GM12891 (cell line): Measurements from ENCODE around the gene DUSP2.
"Not testable (repeated sequence)": the region's sequence is repeated elsewhere in the genome, so short reads cannot be mapped to it uniquely, and the experiment has no call there.

Experiments used
- DNase-seq: peaks from one replicate; pipeline ENCODE4 v3.0.0; 2011; ENCODE audit warnings: low spot score; ENCODE audit not compliant: insufficient read length
- FAIRE-seq: peaks from 2 replicates; lab custom pipeline; 2011; peaks lifted over from hg19 to GRCh38; lab: Jason Lieb, UNC
- PAX5 ChIP-seq: IDR thresholded peaks from 2 replicates; pipeline ENCODE4 v1.6.1; 2011; ENCODE audit warnings: low read length, moderate library complexity, mild to moderate bottlenecking; ENCODE audit not compliant: insufficient read depth, severe bottlenecking
- POLR2A ChIP-seq: IDR thresholded peaks from 2 replicates; pipeline ENCODE4 v1.6.1; 2011; ENCODE audit warnings: low read depth, low read length, control low read depth
- POLR2AphosphoS5 ChIP-seq: IDR thresholded peaks from 2 replicates; pipeline ENCODE4 v1.6.1; 2011; ENCODE audit warnings: low read depth, low read length, control low read depth
- POU2F2 ChIP-seq: IDR thresholded peaks from 2 replicates; pipeline ENCODE4 v1.6.1; 2011; ENCODE audit warnings: low read depth, mild to moderate bottlenecking, control low read depth, low read length, moderate library complexity
- SPI1 ChIP-seq: IDR thresholded peaks from 2 replicates; pipeline ENCODE4 v1.6.1; 2011; ENCODE audit warnings: low read depth, low read length, control low read depth
- TAF1 ChIP-seq: IDR thresholded peaks from 2 replicates; pipeline ENCODE4 v1.6.1; 2011; ENCODE audit warnings: low read depth, low read length, control low read depth

Gene DUSP2

GRCh38 chr2:96163415-96163767 is 18.2 kb upstream of the DUSP2 start:
- DNase-seq (no peak), FAIRE-seq (no peak)
- TF ChIP-seq POU2F2 (no peak), PAX5 (no peak), POLR2AphosphoS5 (no peak), SPI1 (no peak), TAF1 (no peak)

- TF ChIP-seq SPI1 (no peak), TAF1 (no peak), POLR2AphosphoS5 (no peak), POU2F2 (no peak), POLR2A (no peak), PAX5 (no peak)
- peak; percentile 84 for FAIRE-seq
- no peak for DNase-seq
Observed at GRCh38 chr2:96161898-96162297, 16.7 kb upstream of the DUSP2 start.

DNA sequence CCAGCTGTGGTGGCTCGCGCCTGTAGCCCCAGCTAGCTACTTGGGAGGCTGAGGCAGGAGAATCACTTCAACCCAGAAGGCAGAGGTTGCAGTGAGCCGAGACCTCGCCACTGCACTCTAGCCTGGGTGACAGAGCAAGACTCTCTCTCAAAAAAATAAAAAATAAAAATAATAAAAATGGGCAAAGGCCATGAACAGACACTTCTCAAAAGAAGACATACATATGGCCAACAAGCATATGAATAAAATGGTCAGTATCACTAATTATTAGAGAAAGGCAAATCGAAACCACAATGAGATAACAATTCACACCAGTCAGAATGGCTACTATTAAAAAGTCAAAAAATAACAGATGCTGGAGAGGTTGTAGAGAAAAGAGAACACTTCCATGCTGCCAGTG is 15.1 kb upstream of the DUSP2 start:
- not testable (repeated sequence) for DNase-seq, FAIRE-seq

DNA sequence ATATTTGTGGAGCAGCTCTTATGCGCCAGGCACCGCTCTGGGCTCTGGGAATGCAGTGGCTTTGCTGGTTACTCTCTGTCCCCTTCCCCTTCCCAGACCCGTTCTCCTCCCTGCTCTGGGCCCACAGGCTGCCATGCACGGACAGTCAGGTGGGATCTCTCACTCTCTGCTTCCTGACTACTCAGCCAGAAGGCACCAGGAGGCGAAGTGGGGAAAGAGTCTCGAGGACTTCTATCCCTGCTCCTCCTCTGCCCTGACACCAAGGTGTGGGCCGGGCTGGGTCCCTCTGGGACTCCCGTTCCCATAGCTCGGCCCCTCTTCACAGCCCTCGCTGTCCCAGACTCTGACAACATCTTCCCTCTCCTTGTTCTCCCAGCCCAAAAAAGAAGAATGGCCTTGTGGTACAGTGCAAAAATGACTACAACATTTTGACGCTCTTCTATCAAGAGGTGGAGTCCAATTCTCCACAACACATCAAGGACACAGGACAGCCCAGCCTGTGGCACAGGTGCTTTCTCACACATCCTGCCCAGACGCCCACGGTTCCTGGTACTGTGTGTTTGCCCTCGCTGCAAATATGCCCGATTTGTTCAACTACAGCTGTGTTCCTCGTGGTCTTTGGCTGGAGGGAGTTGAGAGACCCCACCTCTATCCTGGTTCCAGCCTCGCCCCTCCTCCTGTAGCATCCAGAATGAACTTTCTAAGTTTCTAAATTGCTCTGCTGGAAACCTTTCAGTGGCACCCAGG is 14.0 kb upstream of the DUSP2 start:
- DNase-seq (no peak), FAIRE-seq (peak; percentile 91)
- TF ChIP-seq TAF1 (no peak), POLR2AphosphoS5 (no peak), PAX5 (no peak), POU2F2 (peak; percentile 34; the same call in 1 of the 2 replicates)

GRCh38 chr2:96158554-96158940 is 13.3 kb upstream of the DUSP2 start:
- DNase-seq = no peak
- TF ChIP-seq SPI1 (no peak), POLR2A (0 out of 2 replicates have a peak, but pooled peaks have one; percentile 24)
- no peak for FAIRE-seq

GRCh38 chr2:96157649-96158553 is 12.7 kb upstream of the DUSP2 start:
- DNase-seq = peak; percentile 78
- peak; percentile 96 for FAIRE-seq
- peak; percentile 49; the same call in 1 of the 2 replicates for TF ChIP-seq POLR2A
- no peak for TF ChIP-seq PAX5
- no peak for TF ChIP-seq SPI1
- TF ChIP-seq POLR2AphosphoS5 = peak; percentile 75
- TF ChIP-seq TAF1 = 0 out of 2 replicates have a peak, but pooled peaks have one; percentile 49
- peak; percentile 89 for TF ChIP-seq POU2F2

DNA sequence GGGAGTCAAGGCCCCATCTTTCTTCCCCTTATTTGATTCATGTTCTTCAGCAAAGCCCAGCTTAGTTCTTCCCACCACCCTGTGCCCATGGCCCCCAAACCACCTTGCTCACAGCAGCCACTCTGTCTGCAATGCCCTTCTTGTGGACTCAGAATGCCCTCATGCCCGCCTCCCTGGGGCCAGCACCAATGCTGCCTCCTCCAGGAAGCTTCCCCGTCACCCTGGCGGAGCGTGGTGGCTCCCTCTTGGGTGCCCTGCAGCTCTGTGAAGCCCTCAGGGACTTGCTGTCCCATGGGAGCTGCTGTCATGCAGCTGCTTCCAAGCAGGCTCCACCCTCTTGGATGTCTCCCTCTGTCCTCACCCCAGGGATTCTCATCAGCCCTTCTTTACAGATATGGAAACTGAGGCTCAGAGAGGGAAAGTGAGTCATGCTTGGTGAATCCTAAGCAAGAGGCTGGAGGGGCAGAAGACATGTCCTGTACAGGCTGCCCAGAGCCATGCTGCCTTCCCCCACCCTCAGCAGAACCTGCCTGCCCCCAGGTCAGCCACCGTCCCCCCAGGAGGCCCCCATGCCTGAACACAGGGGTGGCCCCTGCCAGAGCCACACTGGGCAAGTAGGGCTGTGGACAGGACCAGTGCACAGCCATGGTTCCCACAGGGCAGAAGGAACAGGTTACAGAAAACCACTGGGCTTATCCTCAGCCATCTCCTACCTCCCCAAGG is 11.8 kb upstream of the DUSP2 start:
- FAIRE-seq = no peak
- DNase-seq = no peak
- no peak for TF ChIP-seq PAX5
- no peak for TF ChIP-seq TAF1
- TF ChIP-seq POU2F2 = no peak
- TF ChIP-seq POLR2AphosphoS5 = no peak
- TF ChIP-seq SPI1 = no peak
- TF ChIP-seq POLR2A = no peak

DNA sequence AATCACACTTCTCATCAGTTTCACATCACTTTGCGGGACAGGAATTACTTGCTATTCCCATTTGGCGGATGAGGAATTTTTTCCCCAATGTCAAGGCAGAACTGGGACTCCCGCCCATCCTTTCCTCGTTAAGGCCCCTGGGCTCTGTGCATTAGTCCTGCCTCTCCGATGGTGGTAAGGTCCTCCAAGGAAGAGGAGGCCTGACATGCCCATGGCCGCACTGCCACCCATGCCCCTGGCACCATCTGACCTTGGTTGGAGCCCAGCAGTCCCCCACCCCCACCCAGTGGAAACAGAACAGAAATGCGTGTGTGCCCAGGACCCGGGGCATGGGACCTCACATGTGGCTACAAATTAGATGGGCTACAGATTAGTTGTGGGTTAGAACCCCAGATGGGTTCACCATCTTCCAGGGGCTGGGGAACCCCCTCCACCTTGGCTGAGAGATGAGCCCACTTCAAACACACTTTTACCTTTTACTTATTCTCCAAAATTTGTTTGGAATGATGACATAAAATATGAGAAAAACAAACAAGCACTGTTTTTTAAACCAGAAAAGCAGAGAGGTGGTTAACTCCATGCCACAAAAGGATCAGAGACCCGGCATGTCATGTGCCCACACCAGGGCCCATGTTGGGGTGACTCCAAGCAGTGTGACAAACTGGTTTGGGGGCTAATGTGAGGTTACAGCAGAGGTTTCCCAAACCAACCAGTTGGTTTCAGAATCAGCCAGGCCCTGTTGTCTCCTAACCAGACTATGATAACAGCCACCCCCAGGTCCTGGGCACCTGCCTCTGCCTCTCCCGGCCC is 11.0 kb upstream of the DUSP2 start:
- TF ChIP-seq TAF1 (no peak), SPI1 (no peak), POLR2A (no peak), POLR2AphosphoS5 (no peak), POU2F2 (no peak), PAX5 (no peak)
- DNase-seq = no peak
- no peak for FAIRE-seq
